WERI-Rb-1 (cell line): ENCODE data around the gene KCNH2.

Experiments
- DNase-seq: peaks from one replicate; pipeline ENCODE4 v3.0.0-alpha.2; 2020
- H3K27ac ChIP-seq: fragments of 250-450 bp; sonication (Bioruptor Pico); 2 replicates; pipeline ENCODE4 v1.5.1; 2020; ENCODE audit warnings: mild to moderate bottlenecking, moderate library complexity
- H3K27me3 ChIP-seq: fragments of 250-450 bp; sonication (Bioruptor Pico); 2 replicates; pipeline ENCODE4 v1.5.1; 2021; ENCODE audit warnings: mild to moderate bottlenecking, low read depth, moderate library complexity; ENCODE audit not compliant: insufficient read depth, severe bottlenecking
- H3K36me3 ChIP-seq: fragments of 250-450 bp; sonication (Bioruptor Pico); 2 replicates; pipeline ENCODE4 v1.5.1; 2020; ENCODE audit warnings: mild to moderate bottlenecking, moderate library complexity
- H3K4me3 ChIP-seq: 2 replicates; pipeline ENCODE4 v1.5.1; 2011; ENCODE audit warnings: low read depth, mild to moderate bottlenecking, control low read depth, low read length
- H3K9me3 ChIP-seq: fragments of 250-450 bp; sonication (Bioruptor Pico); 2 replicates; pipeline ENCODE4 v1.5.1; 2021; ENCODE audit warnings: mild to moderate bottlenecking, moderate library complexity; ENCODE audit not compliant: severe bottlenecking
- CTCF ChIP-seq: IDR thresholded peaks from 2 replicates; pipeline ENCODE4 v1.5.1; 2011; ENCODE audit warnings: low read depth, mild to moderate bottlenecking, control low read depth, inconsistent platforms, low read length

KCNH2 gene

DNA sequence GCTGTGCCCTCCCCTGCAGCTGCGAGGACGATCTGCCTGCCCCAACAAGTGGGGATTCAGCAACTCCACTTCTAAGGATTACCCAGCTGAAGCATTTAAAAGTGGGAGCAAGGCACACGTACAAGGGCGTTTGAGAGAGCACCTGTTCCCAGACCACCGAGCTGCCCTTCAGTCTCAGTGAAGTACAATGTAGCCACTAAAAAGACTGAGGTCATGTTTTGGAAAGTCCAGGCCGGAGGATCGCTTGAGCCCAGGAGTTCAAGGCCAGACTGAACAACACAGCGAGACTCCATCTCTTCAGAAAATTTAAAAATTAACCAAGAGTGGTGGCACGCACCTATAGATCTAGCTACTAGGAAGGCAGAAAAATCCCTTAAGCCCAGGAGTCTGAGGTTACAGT lies 27.4 kb upstream of the KCNH2 start:
- no peak for DNase-seq
- Histone ChIP-seq H3K27ac (no peak overlapping the region), H3K27me3 (no peaks in the 10 kb centered on the region), H3K36me3 (no peaks in the 10 kb centered on the region), H3K9me3 (no peaks in the 10 kb centered on the region), H3K4me3 (no peak overlapping the region)
- TF ChIP-seq CTCF, result no peak

GRCh38 chr7:151003572-151003971 lies 25.5 kb upstream of the KCNH2 start:
- H3K27me3 ChIP-seq, result no peaks in the 10 kb centered on the region
- no peak for TF ChIP-seq CTCF
- DNase-seq, result no peak
- no peaks in the 10 kb centered on the region for H3K9me3 ChIP-seq
- no peak overlapping the region for H3K4me3 ChIP-seq
- H3K36me3 ChIP-seq, result no peaks in the 10 kb centered on the region
- no peak overlapping the region for H3K27ac ChIP-seq

DNA sequence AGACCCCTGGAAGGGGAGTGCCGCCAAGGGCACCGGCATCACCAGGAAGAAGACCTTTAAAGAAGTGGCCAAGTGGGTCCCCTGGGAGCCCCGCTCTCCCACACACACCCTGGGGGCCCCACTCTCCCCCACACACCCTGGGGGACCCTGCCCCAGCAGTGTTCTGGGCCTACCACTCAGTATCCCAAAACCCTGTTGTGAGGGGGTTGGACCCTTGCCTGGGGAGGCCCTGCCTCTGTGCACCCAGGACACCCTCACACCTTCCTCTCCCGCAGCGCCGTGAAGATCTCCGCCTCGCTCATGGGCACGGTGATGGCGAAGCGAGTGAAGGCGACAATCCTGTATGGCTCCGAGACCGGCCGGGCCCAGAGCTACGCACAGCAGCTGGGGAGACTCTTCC lies 23.4 kb upstream of the KCNH2 start:
- Histone ChIP-seq H3K36me3 (no peaks in the 10 kb centered on the region), H3K4me3 (no peak overlapping the region), H3K27ac (no peak overlapping the region), H3K9me3 (no peaks in the 10 kb centered on the region), H3K27me3 (no peaks in the 10 kb centered on the region)
- no peak for TF ChIP-seq CTCF
- DNase-seq, result no peak

DNA sequence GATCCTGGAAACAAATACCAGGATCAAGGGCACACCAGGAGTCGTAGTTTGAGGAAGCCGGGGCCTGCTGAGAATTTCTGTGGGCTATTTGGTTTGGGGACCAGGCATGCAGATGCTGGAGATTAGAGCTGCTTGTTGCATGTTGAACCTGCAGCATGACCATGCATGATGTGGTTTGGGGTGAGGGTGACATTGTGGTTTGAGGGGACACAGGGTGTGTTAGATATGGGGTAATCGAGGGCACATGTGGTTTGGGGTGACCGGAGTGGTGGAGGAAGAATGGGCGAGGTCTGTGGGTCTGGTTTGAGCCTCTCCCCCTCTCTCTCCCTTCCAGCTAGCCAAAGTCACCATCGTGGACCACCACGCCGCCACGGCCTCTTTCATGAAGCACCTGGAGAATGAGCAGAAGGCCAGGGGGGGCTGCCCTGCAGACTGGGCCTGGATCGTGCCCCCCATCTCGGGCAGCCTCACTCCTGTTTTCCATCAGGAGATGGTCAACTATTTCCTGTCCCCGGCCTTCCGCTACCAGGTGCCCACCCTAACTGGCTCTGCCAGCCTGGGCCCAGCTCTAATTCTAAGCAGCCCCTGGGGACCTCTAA lies 22.9 kb upstream of the KCNH2 start:
- Histone ChIP-seq H3K36me3 (no peaks in the 10 kb centered on the region), H3K27ac (no peak overlapping the region), H3K9me3 (no peaks in the 10 kb centered on the region), H3K27me3 (no peaks in the 10 kb centered on the region), H3K4me3 (no peak overlapping the region)
- DNase-seq, result no peak
- no peak for TF ChIP-seq CTCF

DNA sequence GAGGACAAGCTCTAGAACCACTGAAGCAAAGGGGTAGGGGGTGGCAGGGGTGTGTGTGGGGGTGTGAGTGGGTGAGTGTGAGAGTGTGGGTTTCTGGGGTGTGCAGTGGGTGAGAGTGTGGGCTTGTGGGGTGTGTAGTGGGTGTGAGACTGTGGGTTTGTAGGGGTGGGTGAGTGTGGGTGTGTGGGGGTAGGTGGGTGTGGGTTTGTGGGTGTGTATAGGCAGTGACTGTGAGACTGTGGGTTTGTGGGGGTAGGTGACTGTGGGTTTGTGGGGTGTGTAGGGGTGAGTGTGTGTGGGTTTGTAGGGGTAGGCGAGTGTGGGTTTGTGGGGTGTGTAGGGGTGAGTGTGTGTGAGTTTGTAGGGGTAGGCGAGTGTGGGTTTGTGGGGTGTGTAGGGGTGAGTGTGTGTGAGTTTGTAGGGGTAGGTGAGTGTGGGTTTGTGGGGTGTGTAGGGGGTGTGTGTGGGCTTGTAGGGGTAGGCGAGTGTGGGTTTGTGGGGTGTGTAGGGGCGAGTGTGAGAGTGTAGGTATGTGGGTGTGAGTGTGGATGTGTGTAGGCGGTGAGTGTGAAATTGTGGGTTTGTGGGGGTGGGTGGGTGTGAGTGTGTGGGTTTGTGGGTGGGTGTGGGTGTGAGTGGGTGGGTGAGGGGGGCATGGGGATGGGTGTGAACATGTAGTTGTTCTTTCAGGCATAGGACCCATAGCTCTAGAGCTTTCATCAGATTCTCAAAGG lies 21.5 kb upstream of the KCNH2 start:
- Histone ChIP-seq H3K36me3 (no peaks in the 10 kb centered on the region), H3K27ac (no peak overlapping the region), H3K9me3 (no peaks in the 10 kb centered on the region), H3K4me3 (no peak overlapping the region), H3K27me3 (no peaks in the 10 kb centered on the region)
- TF ChIP-seq CTCF, result no peak
- DNase-seq, result no peak

GRCh38 chr7:150999001-150999400 lies 20.9 kb upstream of the KCNH2 start:
- H3K9me3 ChIP-seq, result no peaks in the 10 kb centered on the region
- TF ChIP-seq CTCF, result no peak
- no peak overlapping the region for H3K4me3 ChIP-seq
- no peaks in the 10 kb centered on the region for H3K27me3 ChIP-seq
- no peaks in the 10 kb centered on the region for H3K36me3 ChIP-seq
- no peak overlapping the region for H3K27ac ChIP-seq
- no peak for DNase-seq
